D721Med (cell line): Measurements from ENCODE around the gene FAM168A.

ENCODE experiments used
- DNase-seq: peaks from one replicate; pipeline ENCODE4 v3.0.0; 2011; ENCODE audit warnings: low spot score; ENCODE audit not compliant: insufficient read length
- FAIRE-seq: peaks from 2 replicates; lab custom pipeline; 2011; peaks lifted over from hg19 to GRCh38; lab: Jason Lieb, UNC
- TF ChIP-seq, protein P1 (sequence below): IDR thresholded peaks from 2 replicates; pipeline ENCODE4 v1.5.1; 2012; ENCODE audit warnings: mild to moderate bottlenecking, control low read depth; ENCODE audit not compliant: insufficient read depth; ENCODE audit errors: missing control alignments

The FAM168A gene

DNA sequence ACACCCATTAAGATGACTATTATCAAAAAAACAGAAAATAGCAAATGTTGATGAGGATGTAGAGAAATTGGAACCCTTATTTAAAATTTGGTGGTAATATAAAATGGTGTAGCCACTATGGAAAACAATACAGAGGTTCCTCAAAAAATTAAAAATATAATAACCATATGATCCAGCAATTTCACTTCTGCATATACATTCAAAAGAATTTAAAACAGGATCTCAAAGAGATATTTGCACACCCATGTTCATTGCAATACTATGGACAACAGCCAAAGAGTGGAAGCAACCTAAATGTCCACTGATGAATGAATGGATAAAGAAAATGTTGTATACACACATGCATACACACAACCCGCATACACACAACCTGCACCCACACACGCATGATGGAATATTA, 102.2 kb downstream of the FAM168A start:
- FAIRE-seq (no peak), DNase-seq (no peak)
- TF ChIP-seq, protein P1, sequence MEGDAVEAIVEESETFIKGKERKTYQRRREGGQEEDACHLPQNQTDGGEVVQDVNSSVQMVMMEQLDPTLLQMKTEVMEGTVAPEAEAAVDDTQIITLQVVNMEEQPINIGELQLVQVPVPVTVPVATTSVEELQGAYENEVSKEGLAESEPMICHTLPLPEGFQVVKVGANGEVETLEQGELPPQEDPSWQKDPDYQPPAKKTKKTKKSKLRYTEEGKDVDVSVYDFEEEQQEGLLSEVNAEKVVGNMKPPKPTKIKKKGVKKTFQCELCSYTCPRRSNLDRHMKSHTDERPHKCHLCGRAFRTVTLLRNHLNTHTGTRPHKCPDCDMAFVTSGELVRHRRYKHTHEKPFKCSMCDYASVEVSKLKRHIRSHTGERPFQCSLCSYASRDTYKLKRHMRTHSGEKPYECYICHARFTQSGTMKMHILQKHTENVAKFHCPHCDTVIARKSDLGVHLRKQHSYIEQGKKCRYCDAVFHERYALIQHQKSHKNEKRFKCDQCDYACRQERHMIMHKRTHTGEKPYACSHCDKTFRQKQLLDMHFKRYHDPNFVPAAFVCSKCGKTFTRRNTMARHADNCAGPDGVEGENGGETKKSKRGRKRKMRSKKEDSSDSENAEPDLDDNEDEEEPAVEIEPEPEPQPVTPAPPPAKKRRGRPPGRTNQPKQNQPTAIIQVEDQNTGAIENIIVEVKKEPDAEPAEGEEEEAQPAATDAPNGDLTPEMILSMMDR, result no peak

DNA sequence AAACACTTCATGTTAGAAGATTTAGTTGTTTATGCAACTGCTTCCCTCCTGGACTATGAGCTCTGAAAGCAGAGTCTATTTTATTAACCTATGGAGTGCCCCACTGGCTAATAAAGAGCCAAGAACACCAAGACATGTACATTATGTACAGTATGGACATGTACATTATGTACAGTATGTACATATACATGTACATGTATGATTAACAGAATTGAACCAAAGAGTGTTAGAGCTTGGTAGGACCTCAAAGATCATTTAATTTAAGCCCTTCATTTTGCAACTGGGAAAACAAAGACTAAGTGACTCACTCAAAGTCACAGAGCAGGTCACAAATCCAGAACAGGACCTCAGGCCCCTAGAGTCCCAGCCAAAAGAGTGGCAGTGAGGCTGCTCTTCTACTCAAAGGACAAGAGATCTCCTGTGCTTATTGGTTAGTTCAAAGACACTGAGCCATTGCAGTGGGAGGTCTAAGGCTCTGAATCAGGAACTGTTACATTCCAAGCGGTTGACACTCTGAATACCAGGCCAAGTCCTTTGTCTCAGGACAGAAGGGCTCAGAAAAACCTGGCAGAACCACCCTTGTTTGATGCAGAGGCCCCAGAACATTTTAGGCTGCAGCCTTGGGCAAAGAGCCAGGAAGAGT, 103.8 kb downstream of the FAM168A start:
- DNase-seq (no peak), FAIRE-seq (no peak)
- TF ChIP-seq, protein P1, result no peak

DNA sequence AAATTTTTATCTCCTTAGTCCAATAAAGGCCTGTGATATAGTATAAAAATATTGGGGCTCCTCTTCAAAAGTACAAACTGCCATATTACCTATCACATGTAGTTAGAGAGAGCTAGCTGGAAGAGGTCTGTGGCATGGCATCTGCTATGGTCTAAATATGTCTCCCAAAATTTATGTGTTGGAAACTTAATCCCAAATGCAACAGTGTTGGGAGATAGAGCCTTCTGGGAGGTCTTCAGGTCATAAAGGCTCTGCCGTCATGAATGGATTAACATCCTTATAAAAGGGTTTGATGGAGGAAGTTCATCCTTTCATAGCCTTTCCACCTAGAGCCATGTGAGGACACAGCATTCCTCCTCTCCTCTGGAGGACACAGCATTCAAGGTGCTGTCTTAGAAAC, 116.3 kb downstream of the FAM168A start:
- DNase-seq (no peak), FAIRE-seq (no peak)
- TF ChIP-seq, protein P1, result no peak

DNA sequence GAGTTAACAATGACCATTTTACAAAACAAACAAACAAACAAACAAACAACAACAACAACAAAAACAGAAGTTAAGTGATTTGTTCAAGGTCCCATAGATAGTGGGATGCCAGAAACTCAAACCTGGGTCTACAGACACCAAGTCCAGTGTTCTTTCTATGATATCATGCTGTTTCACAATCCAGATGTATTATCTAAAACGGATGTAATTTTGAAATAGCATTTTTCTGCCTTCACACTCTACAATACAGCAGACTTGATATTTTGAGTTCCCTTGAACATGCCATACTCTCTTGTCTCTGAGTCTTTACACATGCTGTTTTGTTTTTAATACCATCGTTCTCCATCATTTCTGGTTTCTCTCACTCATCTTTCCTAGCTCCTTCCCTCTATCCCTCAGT, 117.2 kb downstream of the FAM168A start:
- DNase-seq (no peak), FAIRE-seq (no peak)
- TF ChIP-seq, protein P1, result no peak

DNA sequence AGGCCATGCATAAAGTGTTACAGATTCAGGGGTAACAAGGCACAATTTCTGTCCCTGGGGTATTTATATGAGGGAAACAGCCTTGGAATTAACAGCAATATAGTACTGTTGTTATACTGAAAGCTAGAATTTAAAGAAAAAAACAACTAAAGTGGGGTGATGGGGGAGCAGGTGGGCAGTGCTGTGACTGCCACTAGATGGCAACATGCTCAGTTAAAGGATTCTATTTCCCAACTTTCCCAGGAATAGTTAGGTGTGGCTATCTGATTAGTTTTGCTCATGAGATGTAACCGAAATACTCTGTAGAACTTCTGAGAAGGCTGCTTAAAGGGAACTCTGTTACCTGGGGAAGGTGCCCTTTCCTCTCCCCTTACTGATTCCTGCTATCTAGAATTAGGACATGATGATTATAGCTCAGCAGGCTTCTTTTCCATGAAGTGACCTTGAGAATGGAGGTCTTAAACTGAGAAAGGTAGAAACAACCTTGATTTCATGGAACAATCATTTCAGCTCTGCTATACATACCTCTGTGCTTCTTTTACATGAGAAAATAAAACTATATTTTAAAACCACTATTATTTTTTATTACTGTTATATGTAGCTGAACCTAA, 119.1 kb downstream of the FAM168A start:
- DNase-seq, result no peak
- FAIRE-seq, result peak; percentile 74
- TF ChIP-seq, protein P1, result peak; percentile 78

DNA sequence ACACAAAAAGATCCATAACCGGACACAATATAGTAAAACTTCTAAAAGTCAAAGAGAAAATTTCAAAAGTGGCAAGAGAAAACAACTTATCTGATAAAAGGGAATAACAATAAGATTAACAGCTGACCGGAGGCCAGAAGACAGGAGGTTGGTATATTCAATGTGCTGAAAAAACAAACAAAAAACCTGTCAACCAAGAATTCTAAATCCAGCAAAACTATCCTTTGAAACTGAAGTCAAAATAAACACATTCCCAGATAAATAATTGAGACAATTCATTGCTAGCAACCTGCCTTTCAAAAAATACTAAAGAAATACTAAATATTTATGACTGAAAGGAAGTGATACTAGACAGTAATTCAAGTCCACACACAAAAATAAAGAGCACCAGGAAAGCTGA, 120.4 kb downstream of the FAM168A start:
- TF ChIP-seq, protein P1, result no peak
- FAIRE-seq (no peak), DNase-seq (no peak)

DNA sequence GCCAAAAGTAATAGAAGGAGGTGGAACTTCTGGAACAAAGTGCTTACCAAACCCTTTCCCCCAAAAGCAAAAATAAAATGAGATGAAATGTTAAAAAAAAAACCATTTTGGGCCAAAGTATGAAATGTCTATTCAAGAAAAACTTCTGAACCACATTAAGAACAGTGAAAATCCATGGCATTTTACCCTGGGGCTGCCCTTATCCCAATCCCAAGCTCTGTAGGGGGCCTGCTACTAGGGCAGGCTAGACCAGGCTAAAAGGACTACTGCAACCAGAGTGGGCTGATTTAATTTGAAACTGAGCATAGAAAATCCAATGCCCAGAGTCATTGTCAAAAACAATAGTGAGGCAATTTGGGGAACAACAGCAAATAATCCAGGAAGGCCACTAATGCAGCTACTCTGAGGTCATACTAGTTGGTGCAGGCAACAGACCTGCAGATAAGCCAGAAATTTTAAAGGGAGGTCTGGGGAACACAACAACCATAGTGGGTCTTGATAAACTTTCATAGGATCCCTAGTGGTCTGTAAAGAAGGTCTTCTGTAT, 122.3 kb downstream of the FAM168A start:
- DNase-seq, result no peak
- no peak for FAIRE-seq
- TF ChIP-seq, protein P1, result no peak
